Measurements from ENCODE around the gene INPP5A.

The INPP5A gene

DNA sequence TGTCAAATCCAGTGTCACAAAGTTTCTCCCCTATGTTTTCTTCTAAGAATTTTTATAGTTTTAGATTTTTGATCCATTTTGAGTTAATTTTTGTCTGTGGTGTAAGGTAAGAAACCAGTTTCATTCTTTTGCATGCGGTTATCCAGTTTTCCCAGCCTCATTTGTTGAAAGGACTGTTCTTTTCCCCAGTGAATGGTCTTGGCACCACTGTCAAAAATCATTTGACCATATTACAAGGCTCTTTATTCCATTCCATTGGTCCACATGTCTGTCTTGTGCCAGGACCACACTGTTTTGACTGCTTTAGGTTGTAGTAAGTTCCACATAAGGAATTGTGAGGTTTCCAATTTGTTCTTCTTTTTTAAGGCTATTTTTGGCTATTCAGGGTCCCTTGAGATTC lies 64.0 kb downstream of the INPP5A start:
- DNase-seq: no peak

DNA sequence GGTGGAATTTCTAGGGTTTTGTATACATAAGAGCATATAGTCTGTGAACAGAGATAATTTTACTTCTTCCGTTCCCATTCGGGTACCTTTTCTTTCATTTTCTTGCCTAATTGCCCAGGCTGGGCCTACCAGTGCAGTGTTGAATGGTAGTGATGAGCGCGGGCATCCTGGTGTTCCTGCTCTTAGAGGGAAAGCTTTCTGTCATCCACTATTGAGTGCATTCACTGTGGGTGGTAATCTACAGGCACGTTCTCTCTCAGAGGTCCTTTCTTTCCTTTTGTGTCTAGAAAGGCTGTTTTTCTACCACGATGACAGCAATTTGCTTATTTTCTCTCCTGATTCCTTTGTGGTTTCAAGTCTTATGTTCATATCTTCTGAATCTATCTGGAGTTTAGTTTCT lies 65.0 kb downstream of the INPP5A start:
- DNase-seq: no peak

DNA sequence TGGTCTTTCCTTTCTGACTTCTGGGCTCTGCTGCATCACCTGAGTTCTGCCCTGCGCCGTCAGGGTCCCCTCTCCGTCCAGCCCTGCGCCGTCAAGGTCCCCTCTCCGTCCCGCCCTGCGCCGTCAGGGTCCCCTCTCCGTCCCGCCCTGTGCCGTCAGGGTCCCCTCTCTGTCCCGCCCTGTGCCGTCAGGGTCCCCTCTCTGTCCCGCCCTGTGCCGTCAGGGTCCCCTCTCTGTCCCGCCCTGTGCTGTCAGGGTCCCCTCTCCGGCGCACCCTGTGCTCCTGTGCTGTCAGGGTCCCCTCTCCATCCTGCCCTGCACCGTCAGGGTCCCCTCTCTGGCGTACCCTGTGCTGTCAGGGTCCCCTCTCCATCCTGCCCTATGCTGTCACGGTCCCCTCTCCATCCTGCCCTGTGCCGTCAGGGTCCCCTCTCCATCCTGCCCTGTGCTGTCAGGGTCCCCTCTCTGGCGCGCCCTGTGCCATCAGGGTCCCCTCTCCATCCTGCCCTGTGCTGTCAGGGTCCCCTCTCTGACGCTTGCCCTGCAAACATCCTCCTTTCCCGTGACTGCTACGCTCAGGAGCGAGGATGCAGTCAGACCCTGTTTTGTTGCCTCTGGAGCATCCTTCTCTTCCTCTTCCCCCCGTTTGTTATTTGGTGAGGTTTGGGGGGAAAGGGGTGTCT lies 66.4 kb downstream of the INPP5A start:
- DNase-seq: no peak

DNA sequence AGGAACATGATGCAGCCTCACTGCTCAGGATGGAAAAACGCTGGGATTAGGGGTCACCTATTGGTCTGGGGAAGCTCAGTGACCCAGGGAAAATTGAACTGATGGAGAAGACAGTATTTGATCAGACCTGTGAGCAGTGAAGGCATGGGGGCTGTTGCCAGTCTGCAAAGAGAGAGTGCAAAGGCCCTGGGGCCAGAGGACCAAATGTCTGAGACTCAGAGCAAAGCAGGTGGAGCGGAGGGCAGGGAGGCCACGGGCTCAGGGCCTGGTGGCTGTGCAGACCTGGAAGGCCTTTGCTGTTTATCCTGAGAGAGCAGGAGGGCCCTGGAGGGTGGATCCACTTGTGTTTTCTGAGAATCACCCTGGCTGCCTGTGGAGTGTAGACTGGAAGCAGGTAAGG lies 67.1 kb downstream of the INPP5A start:
- no peak for DNase-seq

DNA sequence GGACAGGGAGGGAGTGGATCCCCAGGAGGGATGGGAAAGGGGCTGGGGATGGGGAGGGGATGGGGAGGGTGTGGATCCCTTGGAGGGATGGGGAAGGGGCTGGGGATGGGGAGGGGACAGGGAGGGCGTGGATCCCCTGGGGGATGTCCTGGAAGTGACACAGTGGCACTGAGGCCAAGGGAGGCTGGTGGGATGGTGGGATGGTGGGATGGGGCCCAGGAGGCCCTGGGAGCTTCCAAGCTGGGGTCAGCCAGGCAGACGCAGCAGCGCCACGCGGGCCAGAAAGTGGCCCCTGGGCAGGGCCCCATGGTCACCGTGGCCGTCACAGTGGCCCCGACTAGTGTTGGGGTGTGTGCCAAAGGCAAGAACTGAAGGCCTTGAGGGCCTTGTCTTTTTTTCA lies 67.8 kb downstream of the INPP5A start:
- no peak for DNase-seq

DNA sequence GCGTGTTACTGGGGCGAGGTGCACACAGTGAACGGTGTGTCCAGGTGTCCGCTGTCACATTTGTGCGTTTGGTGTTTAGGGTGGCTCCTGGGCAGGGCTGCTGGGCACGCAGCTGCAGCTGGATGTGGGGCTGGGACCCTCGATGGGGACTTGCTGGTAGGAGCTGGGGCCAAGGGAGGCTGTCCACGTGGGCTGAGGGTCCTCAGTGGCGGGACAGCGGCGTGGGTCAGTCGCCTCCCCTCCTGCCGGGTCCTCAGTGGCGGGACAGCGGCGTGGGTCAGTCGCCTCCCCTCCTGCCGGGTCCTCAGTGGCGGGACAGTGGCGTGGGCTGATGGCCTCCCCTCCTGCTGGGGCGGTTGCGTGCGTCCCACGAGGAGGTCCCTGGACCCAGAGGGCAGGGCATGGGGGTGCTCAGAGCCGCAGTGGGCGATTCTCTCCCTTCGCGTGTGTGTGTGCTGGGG lies 68.5 kb downstream of the INPP5A start:
- DNase-seq: no peak

DNA sequence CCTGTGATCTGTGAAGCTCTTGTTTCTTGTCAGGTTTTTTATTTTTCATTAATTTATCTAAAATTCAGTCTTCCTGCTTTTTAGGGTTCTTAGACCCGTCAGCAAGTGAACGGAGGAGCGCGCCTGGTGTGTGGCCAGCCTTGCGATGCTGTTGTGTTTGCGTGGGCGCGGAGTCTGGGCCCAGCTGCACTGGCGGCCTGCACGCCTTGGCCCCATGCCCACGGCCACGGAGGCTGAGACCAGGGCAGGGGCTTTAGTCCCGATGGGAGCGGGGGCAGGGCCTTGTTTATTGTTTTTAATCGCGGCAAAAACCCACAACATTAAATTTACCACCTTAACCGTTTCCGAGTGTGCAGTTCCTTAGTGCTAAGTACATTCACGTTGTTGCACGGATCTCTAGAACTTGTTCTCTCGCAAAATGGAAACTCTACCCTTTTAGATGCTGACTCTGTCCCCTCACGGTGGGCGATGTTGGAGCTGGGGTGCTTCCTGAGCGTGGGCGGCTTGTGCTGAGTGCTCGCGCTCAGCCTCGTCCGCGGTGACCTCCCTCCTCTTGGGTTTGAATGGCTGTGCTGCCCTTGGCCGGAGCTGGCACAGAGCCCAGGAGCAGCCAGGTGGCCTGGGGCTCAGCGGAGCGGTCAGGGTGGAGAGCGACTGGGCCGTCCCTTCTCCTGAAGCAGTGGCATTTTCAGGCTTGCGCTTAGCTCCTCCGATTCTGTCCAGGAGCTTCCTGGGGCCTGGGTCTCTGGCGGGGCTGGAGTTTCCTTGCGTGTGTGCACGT lies 69.1 kb downstream of the INPP5A start:
- DNase-seq: no peak

DNA sequence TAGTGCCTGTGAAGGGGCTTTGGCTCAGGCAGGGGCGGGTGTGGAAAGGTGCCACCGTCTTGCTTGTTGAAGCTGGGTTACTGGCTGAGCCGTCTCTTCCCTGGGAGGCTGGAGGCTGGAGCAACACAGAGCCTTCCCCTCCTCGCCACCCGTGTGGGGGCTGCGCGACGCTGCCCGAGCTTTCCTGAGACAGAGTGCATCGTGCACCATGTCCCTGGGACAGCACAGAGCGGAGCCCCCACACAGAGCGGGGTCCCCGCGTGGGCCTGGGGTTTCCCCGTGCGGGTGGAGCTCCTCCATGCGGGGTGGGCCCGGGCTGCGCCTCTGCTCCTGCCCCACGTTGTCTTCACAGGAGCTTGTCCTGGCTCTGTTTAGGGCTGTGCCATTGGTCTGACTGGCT lies 69.9 kb downstream of the INPP5A start:
- DNase-seq: no peak

DNA sequence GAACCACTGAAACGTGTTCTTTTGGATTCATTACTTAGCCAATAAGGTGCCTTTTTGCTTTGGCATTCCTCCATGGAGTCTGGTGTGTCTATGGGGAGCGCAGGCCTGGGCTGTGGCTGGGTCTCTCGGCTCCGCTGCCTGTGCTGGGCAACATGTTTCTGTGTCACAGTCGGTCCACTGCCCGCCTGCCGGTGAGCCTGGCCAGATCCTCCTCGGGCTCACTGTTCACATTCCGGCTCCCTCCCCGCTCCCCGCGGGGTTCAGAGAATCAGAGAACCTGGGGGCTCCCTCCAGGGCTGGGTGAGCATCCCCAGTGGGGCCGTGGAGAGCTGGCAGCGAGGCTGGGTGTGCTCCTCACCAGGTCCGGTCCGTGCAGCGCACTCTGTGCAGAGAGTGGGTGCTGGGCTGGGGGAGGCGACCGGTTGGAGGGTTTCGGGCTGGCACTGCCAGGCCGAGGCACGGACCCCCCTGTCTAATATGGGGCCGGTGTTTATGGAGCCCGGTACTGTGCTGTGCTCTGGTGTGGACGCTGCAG lies 70.4 kb downstream of the INPP5A start:
- DNase-seq: no peak

DNA sequence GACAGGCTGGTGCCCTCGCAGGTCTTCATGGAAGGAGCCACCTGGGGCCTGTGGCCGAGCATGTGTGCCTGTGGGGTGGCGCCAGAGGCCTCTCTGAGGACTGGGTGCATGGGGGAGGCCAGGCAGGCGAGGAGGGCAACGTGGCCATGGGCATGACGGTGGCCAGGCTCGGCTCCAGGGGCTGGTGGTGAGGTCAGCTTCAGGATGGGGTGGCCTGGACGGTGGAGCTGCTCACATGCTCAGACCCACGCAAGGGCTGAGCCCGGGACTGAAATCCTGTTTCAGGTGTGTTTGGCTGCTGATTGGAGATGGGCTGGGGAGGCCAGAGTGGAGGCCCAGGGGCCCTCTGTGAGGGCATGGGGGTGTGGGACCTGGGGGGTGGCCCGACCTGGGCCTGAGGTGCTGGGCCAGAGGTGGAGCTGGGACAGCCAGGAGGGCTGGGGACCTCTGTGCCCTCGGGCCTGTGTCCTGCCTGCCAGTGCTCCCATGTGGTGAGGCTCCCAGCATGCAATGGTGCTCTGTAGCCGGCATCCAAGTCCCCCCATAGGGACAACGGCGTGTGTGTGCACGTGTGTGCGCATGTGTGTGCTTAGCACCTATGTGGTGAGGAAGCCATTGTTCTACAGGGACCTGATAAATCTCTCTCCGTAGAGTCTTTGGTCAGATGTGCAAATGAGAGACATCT lies 71.1 kb downstream of the INPP5A start:
- DNase-seq: no peak

DNA sequence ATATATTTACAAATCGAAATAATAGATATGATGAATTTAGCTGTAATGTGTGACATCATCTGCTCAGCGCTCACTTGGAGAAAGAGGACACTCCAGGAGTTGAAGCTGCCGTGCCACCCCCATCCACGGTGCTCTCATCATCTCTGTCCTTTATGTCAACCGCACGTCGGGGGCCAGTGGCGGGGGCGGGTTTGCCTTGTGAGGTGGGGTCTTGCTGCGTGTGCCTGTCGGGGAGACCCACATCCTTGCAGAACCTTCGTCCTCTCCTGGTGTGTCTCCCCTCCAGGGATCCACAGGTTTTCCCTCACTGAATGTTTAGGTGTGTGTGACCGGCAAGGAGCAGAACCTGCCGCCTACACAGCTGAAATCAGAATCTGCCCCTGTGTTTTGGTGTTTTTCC lies 71.6 kb downstream of the INPP5A start:
- no peak for DNase-seq

DNA sequence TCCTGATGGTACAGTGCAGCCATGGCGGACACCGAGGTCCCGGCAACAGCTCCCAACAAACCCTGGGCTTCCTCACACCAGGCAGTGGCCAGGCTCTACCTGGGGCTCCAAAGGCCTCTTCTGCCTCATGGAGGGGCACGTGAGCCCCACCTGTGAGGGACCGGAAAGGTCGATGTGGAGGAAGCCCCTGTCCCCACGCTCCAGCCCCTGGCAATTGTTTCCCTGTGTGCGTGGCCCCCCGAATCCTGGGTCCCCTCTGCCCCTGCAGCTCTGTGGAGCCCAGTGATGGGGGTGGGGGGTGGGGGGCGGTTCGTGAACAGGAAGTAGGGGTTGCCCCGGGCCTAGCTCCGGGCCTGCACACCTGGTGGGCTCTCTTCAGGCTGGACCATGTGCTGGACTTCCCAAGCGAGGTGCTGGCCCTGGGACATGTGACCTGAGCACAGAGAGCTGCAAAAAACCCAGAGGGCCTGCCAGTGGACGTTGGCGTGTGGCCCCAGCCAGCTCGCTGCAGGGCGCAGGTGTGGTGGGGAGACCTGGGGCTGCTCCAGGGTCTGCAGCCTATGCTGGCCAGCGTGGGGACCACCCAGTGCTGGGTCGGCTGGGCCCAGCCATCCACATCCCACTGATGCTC lies 72.6 kb downstream of the INPP5A start:
- DNase-seq: no peak

DNA sequence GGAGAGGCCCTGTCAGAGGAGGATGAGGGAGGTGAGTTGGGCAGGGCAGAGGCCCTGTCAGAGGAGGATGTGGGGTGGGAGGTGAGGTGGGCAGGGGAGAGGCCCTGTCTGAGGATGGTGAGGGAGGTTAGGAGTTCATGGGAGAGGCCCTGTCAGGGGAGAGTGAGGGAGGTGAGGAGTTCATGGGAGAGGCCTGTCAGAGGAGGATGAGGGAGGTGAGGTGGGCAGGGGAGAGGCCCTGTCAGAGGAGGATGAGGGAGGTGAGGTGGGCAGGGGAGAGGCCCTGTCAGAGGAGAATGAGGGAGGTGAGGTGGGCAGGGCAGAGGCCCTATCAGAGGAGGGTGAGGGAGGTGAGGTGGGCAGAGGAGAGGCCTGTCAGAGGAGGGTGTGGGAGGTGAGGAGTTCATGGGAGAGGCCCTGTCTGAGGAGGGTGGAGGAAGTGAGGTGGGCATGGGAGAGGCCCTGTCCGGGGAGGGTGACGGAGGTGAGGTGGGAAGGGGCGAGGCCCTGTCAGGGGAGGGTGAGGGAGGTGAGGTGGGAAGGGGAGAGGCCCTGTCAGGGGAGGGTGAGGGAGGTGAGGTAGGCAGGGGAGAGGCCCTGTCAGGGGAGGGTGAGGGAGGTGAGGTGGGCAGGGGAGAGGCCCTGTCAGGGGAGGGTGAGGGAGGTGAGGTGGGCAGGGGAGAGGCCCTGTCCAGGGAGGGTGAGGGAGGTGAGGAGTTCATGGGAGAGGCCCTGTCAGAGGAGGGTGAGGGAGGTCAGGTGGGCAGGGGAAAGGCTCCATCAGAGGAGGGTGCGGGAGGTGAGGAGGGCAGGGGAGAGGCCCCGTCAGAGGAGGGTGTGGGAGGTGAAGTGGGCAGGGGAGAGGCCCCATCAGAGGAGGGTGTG lies 73.7 kb downstream of the INPP5A start:
- no peak for DNase-seq

DNA sequence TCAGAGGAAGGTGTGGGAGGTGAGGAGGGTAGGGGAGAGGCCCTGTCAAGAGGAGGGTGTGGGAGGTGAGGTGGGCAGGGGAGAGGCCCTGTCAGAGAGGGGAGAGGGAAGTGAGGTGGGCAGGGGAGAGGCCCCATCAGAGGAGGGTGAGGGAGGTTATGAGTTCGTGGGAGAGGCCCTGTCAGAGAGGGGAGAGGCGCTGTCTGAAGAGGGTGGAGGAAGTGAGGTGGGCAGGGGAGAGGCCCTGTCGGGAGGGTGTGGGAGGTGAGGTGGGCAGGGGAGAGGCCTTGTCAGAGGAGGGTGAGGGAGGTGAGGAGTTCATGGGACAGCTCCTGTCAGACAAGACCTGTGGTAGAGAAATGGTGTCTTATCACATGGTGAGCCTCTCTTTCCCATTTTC lies 74.4 kb downstream of the INPP5A start:
- no peak for DNase-seq

DNA sequence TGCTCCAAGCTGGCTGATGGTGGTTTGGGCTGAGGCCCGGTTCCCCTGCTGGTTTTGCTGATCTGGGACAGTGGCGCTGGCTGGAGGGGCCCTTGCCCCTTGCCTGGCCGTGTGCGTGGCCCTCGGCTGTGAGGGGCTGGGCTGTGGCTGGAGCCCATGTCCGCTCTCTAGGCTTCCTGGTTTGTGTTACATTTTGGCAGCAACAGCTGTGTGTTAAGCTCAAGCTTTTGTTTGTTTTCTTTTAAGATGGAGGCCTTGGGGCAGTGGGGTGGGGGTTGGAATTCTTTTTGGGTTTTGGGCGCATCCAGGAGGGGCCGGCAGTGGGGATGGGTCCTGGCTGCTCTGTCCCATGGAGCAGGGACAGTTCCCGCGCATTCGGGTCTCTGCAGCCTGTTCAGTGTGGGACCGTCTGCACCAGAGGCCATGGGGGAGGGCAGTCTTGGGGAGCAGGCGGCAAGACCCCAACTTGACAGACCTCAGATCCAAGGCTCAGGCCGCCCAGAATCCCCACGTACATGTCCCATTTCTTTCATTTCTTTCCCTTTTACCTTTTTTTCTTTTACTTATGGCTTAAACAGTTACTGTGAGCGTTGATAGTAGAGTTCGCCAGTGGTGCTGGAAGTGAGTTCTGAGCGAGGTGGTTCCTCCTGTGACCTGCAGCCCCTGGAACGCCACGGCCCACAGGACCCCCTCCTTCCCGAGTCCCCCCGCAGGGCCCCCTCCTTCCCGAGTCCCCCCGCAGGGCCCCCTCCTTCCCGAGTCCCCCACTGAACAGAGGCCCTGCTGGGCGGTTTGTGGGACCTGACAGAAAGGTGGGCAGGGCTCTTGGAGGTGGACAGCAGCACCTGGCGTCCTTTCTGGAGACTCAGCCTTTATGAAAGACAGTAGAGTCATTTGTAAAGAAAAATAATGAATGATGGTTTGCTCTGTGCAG lies 75.3 kb downstream of the INPP5A start:
- DNase-seq: peak; percentile 31

DNA sequence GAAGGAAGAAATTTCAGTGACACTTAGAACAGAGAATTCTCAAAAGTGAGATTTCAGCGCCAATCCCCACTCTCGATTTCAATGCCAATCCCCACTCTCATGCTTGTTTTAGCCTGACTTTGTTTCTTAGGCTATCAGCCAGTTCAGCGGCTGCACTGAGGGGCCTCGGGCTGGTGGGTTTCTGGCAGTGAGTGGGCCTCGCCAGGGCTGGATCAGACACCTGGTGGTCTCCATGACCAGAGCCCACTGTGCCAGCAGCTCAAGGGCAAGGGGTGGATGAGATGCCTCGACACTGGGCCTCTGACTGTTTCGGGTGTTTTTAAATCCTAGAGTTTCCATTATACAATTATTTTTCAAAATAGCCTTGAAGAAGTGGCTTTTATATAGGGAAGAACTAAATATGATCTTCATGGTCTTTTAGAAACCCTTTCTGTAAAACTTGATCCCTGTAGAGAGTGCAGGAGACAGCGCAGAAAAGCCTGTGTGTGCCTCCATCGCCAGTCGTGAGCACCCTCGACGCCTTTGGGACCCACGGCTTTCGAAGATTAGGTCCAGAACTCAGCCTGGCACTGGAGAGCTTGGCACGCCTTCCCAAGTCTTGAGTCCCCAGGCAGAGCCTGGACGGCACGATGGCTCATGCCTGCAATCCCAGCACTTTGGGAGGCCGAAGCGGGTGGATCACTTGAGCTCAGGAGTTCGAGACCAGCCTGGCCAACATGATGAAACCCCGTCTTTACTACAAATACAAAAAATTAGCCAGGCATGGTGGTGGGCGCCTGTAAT lies 76.2 kb downstream of the INPP5A start:
- no peak for DNase-seq

DNA sequence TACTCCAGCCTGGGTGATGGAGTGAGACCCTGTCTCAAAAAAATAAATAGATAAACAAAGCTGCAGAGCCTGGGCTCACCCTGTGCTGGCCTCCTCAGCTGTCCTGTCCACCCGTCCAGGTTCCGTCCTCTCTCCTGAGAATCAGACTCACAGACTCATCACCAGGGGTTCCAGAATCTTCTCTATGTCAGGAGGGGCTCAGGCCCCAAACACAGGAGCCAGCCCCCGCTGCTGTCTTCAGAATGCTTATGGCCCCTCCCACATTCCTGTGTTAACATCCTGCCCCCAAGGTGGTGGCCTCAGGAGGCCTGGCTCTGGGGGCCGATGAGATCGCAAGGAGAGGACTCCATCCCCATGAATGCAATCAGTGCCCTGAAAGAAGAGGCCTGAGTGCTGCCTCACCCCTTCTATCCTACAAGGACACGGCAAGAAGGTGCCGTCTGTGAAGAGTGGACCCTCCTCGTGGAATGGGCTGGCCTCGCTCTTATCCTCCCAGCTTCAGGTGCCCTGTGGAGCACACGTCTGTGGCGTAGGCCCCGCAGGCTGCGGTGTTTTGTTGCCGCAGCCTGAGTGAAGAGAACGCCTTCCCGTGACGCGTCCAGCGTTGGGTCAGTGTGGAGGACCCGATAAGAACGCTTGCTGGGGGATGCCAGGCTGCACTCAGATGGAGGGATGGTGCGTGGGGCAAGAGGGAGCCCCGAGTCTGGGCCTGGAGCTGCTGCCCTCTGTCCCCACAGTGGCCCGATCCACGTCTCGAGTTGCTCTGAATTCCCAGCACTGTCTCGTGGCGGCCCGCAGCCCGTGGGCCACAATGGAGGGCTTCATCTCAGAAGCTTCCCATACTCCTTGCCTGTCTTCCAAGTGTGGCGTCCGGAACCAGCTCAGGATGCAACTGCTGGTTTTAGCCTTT lies 77.1 kb downstream of the INPP5A start:
- DNase-seq: no peak

DNA sequence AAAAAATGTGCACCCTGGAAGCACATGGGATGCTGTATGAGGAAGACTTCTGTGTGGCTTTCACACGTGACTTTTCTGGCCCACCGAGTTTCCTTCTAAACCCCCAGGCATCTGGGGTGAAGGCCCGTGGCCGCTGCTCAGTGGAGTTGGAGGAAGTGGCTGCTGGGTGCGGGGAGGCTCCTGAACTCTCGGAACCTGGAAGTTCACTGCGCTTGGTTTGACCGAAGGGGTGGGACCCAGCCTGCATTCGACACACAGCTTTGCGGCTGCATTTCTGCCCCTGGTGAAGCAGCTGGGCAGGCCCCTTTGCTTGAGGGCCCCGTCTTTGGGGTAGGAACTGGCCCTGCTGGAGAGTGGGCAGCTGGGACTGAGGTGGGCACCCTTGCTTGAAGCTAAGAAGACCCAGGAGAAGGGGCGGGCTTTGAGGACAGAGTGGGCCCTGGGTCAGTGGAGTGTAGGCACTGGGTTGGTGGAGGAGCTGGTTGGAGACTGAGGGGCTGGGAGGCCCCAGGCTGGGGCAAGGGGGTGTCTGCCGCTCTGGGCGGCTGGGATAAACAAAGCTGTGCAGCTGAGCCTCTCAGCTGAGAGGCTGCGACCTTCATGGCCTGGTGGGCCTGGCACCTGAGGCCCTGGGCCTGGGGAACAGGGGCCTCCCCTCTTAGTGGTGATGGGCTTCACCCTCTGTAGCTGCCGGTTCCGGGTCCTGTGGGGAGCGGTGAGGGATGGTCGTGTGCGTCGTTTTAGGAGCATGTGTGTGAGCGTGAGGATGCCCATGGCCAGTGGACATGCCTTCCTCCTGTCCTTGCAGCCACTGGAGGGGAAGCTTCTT lies 78.0 kb downstream of the INPP5A start:
- DNase-seq: no peak

Measured in NCI-H2029 (cell line).